Naive B cell (primary cell): Measurements from ENCODE around the gene ATXN7. TPM values are rescaled to one million over a fixed set of nuclear protein-coding genes. Genes with fewer than 3 reads are reported as not detected.

Experiments
- ATAC-seq, 2 donors: fragments of 150-1000 bp; cut with Tn5 transposase; 2 replicates each; pipeline ENCODE4 v1.10.0; 2021; ENCODE audit warnings: low read depth in 2 of 2, mild to moderate bottlenecking in 2 of 2, moderate library complexity in 2 of 2
- DNase-seq: peaks from one replicate; pipeline ENCODE4 v3.0.0; 2022
- H3K27ac Mint-ChIP-seq, 6 donors: one replicate each; pipeline ENCODE4 v1.8.0; 2020 to 2022; ENCODE audit warnings: mild to moderate bottlenecking in 6 of 6, mixed read lengths in 6 of 6, moderate library complexity in 5 of 6, inconsistent platforms in 2 of 6
- H3K27me3 Mint-ChIP-seq, 3 donors: one replicate each; pipeline ENCODE4 v1.8.0; 2021 to 2022; ENCODE audit warnings: mixed read lengths in 3 of 3, mild to moderate bottlenecking in 1 of 3
- H3K36me3 Mint-ChIP-seq, 2 donors: one replicate each; pipeline ENCODE4 v1.8.0; 2020 to 2022; ENCODE audit warnings: mixed read lengths in 2 of 2, inconsistent platforms in 1 of 2, mild to moderate bottlenecking in 1 of 2
- H3K4me1 Mint-ChIP-seq, 3 donors: one replicate each; pipeline ENCODE4 v1.8.0; 2020 to 2022; ENCODE audit warnings: mixed read lengths in 3 of 3, inconsistent platforms in 1 of 3, mild to moderate bottlenecking in 1 of 3, moderate library complexity in 1 of 3
- H3K4me3 Mint-ChIP-seq, 8 donors: one replicate each; pipeline ENCODE4 v1.8.0; 2020 to 2022; ENCODE audit warnings: mild to moderate bottlenecking in 8 of 8, mixed read lengths in 8 of 8, moderate library complexity in 8 of 8, inconsistent platforms in 2 of 8
- H3K9me3 Mint-ChIP-seq, 7 donors: one replicate each; pipeline ENCODE4 v1.8.0; 2020 to 2022; ENCODE audit warnings: mixed read lengths in 7 of 7, mild to moderate bottlenecking in 5 of 7, inconsistent platforms in 2 of 7, moderate library complexity in 1 of 7
- polyA plus RNA-seq, 6 donors: library from polyadenylated mRNA; unstranded; fragments of 300-500 nt; fragmentation: Illumina TruSeq; gene quantifications; one replicate each; pipeline ENCODE4 v1.2.3, GENCODE V29; 2021; ENCODE audit warnings: low read depth in 6 of 6

The ATXN7 gene
- polyA plus RNA-seq, 6 donors from 2014 or later: 2.5 to 7.2 (median 4.9) TPM

GRCh38 chr3:63870615-63871005, 6.9 kb downstream of the ATXN7 start:
- DNase-seq (no peak), ATAC-seq (no peak)
- Mint-ChIP-seq H3K36me3 (no peaks in the 10 kb centered on the region), H3K27ac (peak overlapping the region in 1 of 6 donors; percentile 50), H3K27me3 (no peaks in the 10 kb centered on the region), H3K9me3 (no peaks in the 10 kb centered on the region), H3K4me3 (peak overlapping the region in 1 of 8 donors; percentile 13), H3K4me1 (peaks cover 29 to 56% (median 49%) of the 10 kb centered on the region in 3 donors)

DNA sequence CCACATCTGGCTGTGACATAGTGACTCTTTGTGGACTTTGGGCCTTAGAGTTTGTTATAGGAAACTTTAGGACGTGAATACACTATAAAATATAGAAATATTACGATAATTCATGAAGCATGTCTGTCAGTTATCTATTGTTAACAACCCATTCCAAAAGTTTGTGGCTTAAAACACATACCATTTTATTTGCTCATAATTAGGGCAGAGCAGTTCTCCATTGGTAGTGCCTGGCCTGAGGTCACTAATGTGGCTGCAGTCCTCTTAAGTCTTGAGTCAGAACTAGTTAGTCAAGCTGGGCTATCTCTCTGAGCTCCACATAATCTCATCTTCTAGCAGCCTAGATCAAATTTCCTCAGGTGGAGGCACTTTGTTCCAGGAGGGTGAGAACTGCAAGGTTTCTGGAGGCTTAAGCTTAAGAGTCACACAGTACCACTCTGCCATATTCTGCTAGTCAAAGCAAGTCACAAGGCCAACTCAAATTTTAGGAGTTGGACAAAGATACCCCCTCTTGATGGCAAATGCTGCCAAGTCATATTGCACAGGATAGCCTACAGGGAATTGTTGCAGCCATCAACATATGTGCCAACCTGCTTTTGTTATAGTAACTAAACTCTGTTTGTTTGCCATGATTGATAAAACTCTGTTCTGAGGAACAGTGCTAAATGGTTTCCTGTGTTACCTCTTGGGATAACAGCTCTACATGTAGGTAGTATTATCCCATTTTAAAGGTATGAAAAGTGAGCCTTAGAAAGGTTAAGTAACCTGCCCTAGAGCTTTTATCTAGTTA, 8.7 kb downstream of the ATXN7 start:
- peak overlapping the region in 1 of 6 donors; percentile 32 for H3K27ac Mint-ChIP-seq
- no peaks in the 10 kb centered on the region for H3K36me3 Mint-ChIP-seq
- ATAC-seq: no peak

GRCh38 chr3:63874769-63875168, 11.1 kb downstream of the ATXN7 start:
- Mint-ChIP-seq H3K27me3 (no peaks in the 10 kb centered on the region), H3K4me1 (peaks cover 46 to 66% (median 65%) of the 10 kb centered on the region in 3 donors)

More for the DNA sequence above, 8.7 kb downstream of the ATXN7 start:
- Mint-ChIP-seq H3K4me1 (peaks cover 32 to 59% (median 56%) of the 10 kb centered on the region in 3 donors), H3K4me3 (no peak overlapping the region), H3K9me3 (no peaks in the 10 kb centered on the region), H3K27me3 (no peaks in the 10 kb centered on the region)
- DNase-seq: no peak

GRCh38 chr3:63875510-63875909, 11.8 kb downstream of the ATXN7 start:
- no peaks in the 10 kb centered on the region for H3K9me3 Mint-ChIP-seq
- no peak overlapping the region for H3K4me3 Mint-ChIP-seq
- no peak for DNase-seq
- ATAC-seq: no peak
- no peaks in the 10 kb centered on the region for H3K27me3 Mint-ChIP-seq
- peak overlapping the region in 3 of 6 donors; percentile 14 to 95 (median 29) for H3K27ac Mint-ChIP-seq
- no peaks in the 10 kb centered on the region for H3K36me3 Mint-ChIP-seq
- peaks cover 48 to 71% (median 66%) of the 10 kb centered on the region in 3 donors for H3K4me1 Mint-ChIP-seq

More at GRCh38 chr3:63874769-63875168, 11.1 kb downstream of the ATXN7 start:
- Mint-ChIP-seq H3K9me3 (no peaks in the 10 kb centered on the region), H3K36me3 (no peaks in the 10 kb centered on the region), H3K27ac (no peak overlapping the region), H3K4me3 (no peak overlapping the region)
- ATAC-seq: no peak
- no peak for DNase-seq

DNA sequence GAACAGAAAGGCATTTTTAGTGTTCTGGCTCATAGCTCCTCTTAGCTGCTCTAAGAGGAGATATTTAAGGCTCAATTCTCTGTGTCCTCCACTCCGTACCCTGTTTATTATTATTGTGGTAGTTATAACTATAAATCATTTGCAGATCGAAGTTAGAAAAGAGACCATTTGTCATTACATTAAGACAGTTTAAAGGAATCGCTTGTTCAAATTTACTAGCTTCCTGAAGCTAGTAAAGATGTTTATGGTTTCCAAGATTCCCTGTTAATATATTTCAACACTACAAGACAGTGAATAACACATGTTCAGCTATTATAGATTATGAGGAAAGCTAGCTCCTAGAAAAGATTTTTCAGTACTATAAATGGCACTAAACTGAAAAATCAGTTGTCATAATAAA, 12.6 kb downstream of the ATXN7 start:
- peak overlapping the region in 1 of 6 donors; percentile 44 for H3K27ac Mint-ChIP-seq
- peaks cover 50 to 73% (median 67%) of the 10 kb centered on the region in 3 donors for H3K4me1 Mint-ChIP-seq
- no peaks in the 10 kb centered on the region for H3K27me3 Mint-ChIP-seq
- H3K4me3 Mint-ChIP-seq: no peak overlapping the region
- DNase-seq (no peak), ATAC-seq (no peak)
- H3K36me3 Mint-ChIP-seq: no peaks in the 10 kb centered on the region
- no peaks in the 10 kb centered on the region for H3K9me3 Mint-ChIP-seq

DNA sequence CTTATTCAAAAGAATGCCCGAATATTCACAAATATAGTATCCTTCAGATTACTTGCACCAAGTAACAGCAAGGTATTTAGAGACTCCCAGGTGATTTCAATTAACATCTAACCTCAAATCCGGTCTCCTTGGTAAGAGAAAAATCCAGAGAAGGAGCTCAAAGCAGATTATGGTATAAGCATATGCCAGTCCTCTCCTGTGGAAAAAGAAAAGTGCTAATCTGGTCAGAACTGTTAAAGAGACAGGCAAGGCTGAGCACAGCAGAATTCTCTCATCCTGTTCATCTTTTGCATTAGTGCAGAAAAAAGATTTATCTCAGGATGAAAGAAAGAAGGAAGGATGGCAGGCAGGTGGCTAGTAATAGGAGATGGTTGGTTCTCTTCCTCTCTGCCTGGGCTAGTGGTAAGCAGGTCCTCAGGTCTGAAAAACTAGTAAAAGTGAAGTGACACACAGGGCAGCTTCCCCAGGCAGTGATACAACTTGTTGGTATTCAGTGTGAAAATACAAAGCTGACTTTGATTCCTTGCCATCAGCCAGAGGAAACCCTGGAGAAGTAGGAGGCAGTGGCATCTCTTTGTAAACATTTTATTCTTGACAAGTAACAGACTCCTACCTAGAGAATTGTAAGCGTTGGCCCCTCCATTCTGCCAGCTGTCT, 14.2 kb downstream of the ATXN7 start:
- H3K27me3 Mint-ChIP-seq: no peaks in the 10 kb centered on the region
- no peaks in the 10 kb centered on the region for H3K36me3 Mint-ChIP-seq
- H3K27ac Mint-ChIP-seq: peak overlapping the region in 3 of 6 donors; percentile 11 to 71 (median 24)
- H3K9me3 Mint-ChIP-seq: no peaks in the 10 kb centered on the region
- H3K4me3 Mint-ChIP-seq: no peak overlapping the region
- H3K4me1 Mint-ChIP-seq: peaks cover 38 to 74% (median 70%) of the 10 kb centered on the region in 3 donors
- ATAC-seq (no peak), DNase-seq (no peak)

DNA sequence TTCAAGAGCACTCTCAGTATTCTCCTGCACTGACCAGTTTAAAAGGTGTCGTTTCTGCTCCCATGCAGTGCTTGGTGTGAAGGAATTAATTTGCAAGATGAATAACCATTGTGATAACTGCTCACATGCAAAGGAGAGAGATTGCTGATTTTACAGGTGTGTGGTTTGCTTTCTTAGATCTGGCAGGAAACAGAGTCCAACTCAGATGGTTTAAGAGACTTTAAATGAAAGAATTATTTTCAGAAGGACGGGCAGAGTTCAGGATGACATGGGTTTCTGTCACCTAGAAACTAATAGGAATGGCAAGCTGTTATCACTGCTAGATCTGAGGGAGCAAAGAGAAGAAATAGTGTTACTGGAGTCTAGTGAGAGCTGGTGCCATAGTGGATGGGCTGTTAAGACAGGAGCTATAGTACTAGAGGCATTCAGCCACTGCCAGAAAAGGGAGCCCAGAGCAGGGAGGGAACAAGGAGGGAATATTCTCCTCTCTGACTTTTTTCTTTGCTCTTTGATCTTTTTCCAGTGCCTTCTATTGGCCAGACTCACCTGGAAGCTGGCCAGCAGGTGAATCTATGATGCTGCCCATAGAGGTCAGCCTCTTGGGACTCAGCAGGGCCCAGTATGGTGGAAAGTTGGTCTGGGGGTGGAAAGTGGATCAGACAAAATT, 14.9 kb downstream of the ATXN7 start:
- ATAC-seq (no peak), DNase-seq (no peak)
- Mint-ChIP-seq H3K4me3 (peak overlapping the region in 1 of 8 donors; percentile 9), H3K9me3 (no peaks in the 10 kb centered on the region), H3K27ac (peak overlapping the region in 2 of 6 donors; percentile 24 to 33), H3K27me3 (no peaks in the 10 kb centered on the region), H3K36me3 (no peaks in the 10 kb centered on the region), H3K4me1 (peaks cover 38 to 74% (median 72%) of the 10 kb centered on the region in 3 donors)

GRCh38 chr3:63880653-63881052, 17.0 kb downstream of the ATXN7 start:
- Mint-ChIP-seq H3K9me3 (no peaks in the 10 kb centered on the region), H3K36me3 (no peaks in the 10 kb centered on the region), H3K4me1 (peaks cover 32 to 70% (median 67%) of the 10 kb centered on the region in 3 donors), H3K27me3 (no peaks in the 10 kb centered on the region), H3K27ac (peak overlapping the region in 4 of 6 donors; percentile 18 to 53 (median 35)), H3K4me3 (peak overlapping the region in 1 of 8 donors; percentile 17)
- DNase-seq: no peak
- ATAC-seq: no peak

DNA sequence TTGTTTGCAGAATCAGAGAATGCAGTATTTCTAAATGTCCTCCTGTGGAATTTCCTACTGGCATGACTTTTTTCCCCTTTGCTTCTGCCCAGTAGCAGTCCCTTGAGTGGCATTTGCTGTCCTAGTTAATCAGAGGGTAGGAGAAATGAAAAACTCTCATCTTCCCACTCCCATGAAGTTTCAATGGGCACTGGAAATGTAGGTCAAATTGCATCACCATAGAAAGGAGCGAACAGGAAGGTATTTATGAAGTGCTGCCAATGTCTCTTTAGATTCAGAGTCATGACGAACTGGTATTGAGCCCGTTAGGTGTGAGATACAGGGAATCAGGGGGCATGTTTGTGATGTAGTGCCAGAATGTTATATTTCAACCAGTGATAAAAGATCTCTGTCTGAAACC, 23.2 kb downstream of the ATXN7 start:
- H3K36me3 Mint-ChIP-seq: peaks cover 0 to 4% of the 10 kb centered on the region in 2 donors
- ATAC-seq (no peak), DNase-seq (no peak)
- no peak overlapping the region for H3K27ac Mint-ChIP-seq
- H3K27me3 Mint-ChIP-seq: no peaks in the 10 kb centered on the region
- H3K4me3 Mint-ChIP-seq: no peak overlapping the region
- H3K4me1 Mint-ChIP-seq: peaks cover 14 to 44% (median 36%) of the 10 kb centered on the region in 3 donors
- no peaks in the 10 kb centered on the region for H3K9me3 Mint-ChIP-seq

DNA sequence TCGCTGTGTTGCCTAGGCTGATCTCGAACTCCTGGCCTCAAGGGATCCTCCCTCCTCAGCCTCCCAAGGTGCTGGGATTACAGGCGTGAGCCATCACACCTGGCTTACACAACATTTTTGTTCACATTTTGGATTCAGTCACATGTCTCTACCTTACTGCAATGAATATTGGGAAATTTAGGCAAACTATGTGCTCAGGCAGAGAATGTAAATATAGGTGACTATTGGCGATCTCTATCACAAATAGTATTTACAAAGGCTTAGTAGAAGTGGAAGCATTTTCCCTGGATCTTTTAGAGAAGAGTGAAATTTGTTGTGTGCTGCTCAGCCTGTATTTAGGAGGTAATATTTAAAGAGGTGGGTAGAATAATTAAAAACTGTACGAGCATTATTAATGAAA, 27.9 kb downstream of the ATXN7 start:
- H3K4me1 Mint-ChIP-seq: peaks cover 27 to 54% (median 52%) of the 10 kb centered on the region in 3 donors
- no peaks in the 10 kb centered on the region for H3K9me3 Mint-ChIP-seq
- DNase-seq: no peak
- H3K4me3 Mint-ChIP-seq: no peak overlapping the region
- H3K27ac Mint-ChIP-seq: peak overlapping the region in 1 of 6 donors; percentile 59
- no peak for ATAC-seq
- H3K27me3 Mint-ChIP-seq: no peaks in the 10 kb centered on the region
- H3K36me3 Mint-ChIP-seq: peaks cover 0 to 11% of the 10 kb centered on the region in 2 donors

GRCh38 chr3:63892773-63893352, 29.2 kb downstream of the ATXN7 start:
- no peak overlapping the region for H3K27ac Mint-ChIP-seq
- H3K4me1 Mint-ChIP-seq: peaks cover 31 to 59% (median 55%) of the 10 kb centered on the region in 3 donors

GRCh38 chr3:63895422-63896189, 31.9 kb downstream of the ATXN7 start:
- Mint-ChIP-seq H3K4me3 (no peak overlapping the region), H3K36me3 (peaks cover 6 to 19% of the 10 kb centered on the region in 2 donors), H3K4me1 (peaks cover 27 to 64% (median 55%) of the 10 kb centered on the region in 3 donors), H3K27me3 (no peaks in the 10 kb centered on the region), H3K27ac (peak overlapping the region in 5 of 6 donors; percentile 35 to 85 (median 72)), H3K9me3 (no peaks in the 10 kb centered on the region)
- no peak for ATAC-seq
- no peak for DNase-seq

More at GRCh38 chr3:63892773-63893352, 29.2 kb downstream of the ATXN7 start:
- no peaks in the 10 kb centered on the region for H3K9me3 Mint-ChIP-seq
- H3K27me3 Mint-ChIP-seq: no peaks in the 10 kb centered on the region
- no peak overlapping the region for H3K4me3 Mint-ChIP-seq
- ATAC-seq (no peak), DNase-seq (no peak)
- H3K36me3 Mint-ChIP-seq: peaks cover 0 to 11% of the 10 kb centered on the region in 2 donors
